HFFc6 (cell line): ENCODE results near the gene ERBB2. TPM values are rescaled to one million over a fixed set of nuclear protein-coding genes. Genes with fewer than 3 reads are reported as not detected.
"Not testable (repeated sequence)": the region's sequence is repeated elsewhere in the genome, so short reads cannot be mapped to it uniquely, and the experiment has no call there.

Experiments
- DNase-seq: peaks from one replicate; pipeline ENCODE4 v3.0.0-alpha.2; 2018
- H3K27ac Mint-ChIP-seq: 2 replicates; pipeline ENCODE4 v1.8.0; 2020; ENCODE audit warnings: mild to moderate bottlenecking, mixed read lengths
- H3K27me3 Mint-ChIP-seq: 2 replicates; pipeline ENCODE4 v1.8.0; 2021; ENCODE audit warnings: mild to moderate bottlenecking, moderate library complexity, mixed read lengths; ENCODE audit not compliant: insufficient read depth
- H3K36me3 Mint-ChIP-seq: 2 replicates; pipeline ENCODE4 v1.8.0; 2021; ENCODE audit warnings: low read depth, mixed read lengths
- H3K4me1 Mint-ChIP-seq: 2 replicates; pipeline ENCODE4 v1.8.0; 2020; ENCODE audit warnings: low read depth, mixed read lengths
- H3K4me3 Mint-ChIP-seq: 2 replicates; pipeline ENCODE4 v1.8.0; 2020; ENCODE audit warnings: mild to moderate bottlenecking, moderate library complexity, mixed read lengths
- H3K9me3 Mint-ChIP-seq: 2 replicates; pipeline ENCODE4 v1.8.0; 2020; ENCODE audit warnings: mild to moderate bottlenecking, mixed read lengths
- total RNA-seq, 6 experiments: library from RNA; stranded (reverse); fragmentation: NEBNext Ultra II Directional; extraction: Animal tissue kit (Norgen Biotek cat#: 25700); gene quantifications; 2 replicates in 1 of 6; 3 replicates in 5 of 6; pipeline ENCODE4 v1.2.3, GENCODE V29; 2021
- TF ChIP-seq, protein P1 (sequence below): fragments of 200-600 bp; sonication (generic); IDR thresholded peaks from 2 replicates; pipeline ENCODE4 v1.5.0; 2021; ENCODE audit warnings: antibody characterized with exemption, mild to moderate bottlenecking

The ERBB2 gene
- total RNA-seq, 6 experiments from 2014 or later = 51.9 to 67.2 (median 61.0) TPM

- TF ChIP-seq, protein P1, sequence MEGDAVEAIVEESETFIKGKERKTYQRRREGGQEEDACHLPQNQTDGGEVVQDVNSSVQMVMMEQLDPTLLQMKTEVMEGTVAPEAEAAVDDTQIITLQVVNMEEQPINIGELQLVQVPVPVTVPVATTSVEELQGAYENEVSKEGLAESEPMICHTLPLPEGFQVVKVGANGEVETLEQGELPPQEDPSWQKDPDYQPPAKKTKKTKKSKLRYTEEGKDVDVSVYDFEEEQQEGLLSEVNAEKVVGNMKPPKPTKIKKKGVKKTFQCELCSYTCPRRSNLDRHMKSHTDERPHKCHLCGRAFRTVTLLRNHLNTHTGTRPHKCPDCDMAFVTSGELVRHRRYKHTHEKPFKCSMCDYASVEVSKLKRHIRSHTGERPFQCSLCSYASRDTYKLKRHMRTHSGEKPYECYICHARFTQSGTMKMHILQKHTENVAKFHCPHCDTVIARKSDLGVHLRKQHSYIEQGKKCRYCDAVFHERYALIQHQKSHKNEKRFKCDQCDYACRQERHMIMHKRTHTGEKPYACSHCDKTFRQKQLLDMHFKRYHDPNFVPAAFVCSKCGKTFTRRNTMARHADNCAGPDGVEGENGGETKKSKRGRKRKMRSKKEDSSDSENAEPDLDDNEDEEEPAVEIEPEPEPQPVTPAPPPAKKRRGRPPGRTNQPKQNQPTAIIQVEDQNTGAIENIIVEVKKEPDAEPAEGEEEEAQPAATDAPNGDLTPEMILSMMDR = no peak
Measured at GRCh38 chr17:39761861-39762496, 62.1 kb downstream of the ERBB2 start.

DNA sequence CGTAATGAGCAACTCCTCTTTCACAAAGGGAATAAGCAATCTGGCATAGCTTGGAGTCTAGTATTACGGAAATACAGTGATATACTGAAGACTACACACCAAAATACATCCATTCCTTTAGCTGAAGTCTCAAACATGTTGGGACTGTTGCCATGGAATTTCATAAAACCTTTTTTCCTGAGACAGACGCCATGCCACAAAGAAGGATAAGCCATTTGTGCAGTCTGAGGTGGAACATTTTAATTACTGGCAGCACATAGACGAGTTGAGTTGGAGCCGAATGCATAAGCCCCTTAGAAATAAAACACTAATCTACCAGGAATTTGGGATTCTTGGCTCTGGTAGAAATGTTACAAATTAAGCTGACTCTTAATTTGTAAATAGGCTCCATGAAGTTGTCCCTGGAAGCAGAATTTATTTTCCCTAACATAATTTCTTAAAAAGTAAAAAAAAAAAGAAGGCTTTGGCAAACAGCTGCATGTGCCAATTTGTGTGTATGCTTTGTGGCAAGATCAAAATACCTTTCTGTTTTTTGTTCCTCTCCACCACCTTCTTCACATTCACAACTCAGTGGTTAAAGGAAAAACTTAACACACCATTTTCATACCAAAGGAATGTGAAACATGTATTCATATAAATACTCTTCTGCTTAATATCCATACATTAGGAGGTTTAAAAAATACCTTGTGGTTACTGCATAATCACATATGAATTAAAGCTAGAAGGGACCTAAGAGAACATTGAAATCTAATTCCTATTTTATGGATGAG, 63.4 kb downstream of the ERBB2 start:
- H3K27me3 Mint-ChIP-seq = peaks cover 49% of the 10 kb centered on the region
- peak; percentile 25 for DNase-seq

More at GRCh38 chr17:39761861-39762496, 62.1 kb downstream of the ERBB2 start:
- peaks cover 12% of the 10 kb centered on the region for H3K9me3 Mint-ChIP-seq
- H3K27me3 Mint-ChIP-seq = peaks cover 49% of the 10 kb centered on the region
- no peak overlapping the region for H3K4me3 Mint-ChIP-seq
- no peak for DNase-seq
- H3K36me3 Mint-ChIP-seq = peaks cover 12% of the 10 kb centered on the region
- no peak overlapping the region for H3K27ac Mint-ChIP-seq
- peaks cover 16% of the 10 kb centered on the region for H3K4me1 Mint-ChIP-seq

DNA sequence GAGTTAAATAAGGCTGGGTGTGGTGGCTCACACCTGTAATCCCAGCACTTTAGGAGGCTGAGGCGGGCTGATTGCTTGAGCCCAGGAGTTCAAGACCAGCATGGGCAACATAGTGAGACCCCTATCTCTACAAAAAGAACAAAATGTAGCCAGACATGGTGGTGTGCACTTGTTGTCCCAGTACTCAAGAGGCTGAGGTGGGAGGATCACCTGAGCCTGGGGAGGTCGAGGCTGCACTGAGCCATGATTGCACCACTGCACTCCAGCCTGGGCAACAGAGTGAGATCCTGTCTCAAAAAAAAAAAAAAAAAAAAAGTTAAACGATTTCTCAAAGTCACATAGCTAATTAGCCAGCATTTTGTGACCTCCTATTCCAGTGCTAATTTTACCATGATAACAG, 64.3 kb downstream of the ERBB2 start:
- peaks cover 12% of the 10 kb centered on the region for H3K9me3 Mint-ChIP-seq
- H3K4me1 Mint-ChIP-seq = peaks cover 16% of the 10 kb centered on the region
- peaks cover 12% of the 10 kb centered on the region for H3K36me3 Mint-ChIP-seq
- H3K27ac Mint-ChIP-seq, DNase-seq, H3K4me3 Mint-ChIP-seq: not testable (repeated sequence)
- peaks cover 52% of the 10 kb centered on the region for H3K27me3 Mint-ChIP-seq

More for the DNA sequence above, 63.4 kb downstream of the ERBB2 start:
- no peak overlapping the region for H3K27ac Mint-ChIP-seq
- H3K4me1 Mint-ChIP-seq = peaks cover 16% of the 10 kb centered on the region
- H3K36me3 Mint-ChIP-seq = peaks cover 12% of the 10 kb centered on the region
- H3K4me3 Mint-ChIP-seq = peak overlapping the region; percentile 7; the same call in 1 of the 2 replicates
- TF ChIP-seq, protein P1 = no peak
- H3K9me3 Mint-ChIP-seq = peaks cover 12% of the 10 kb centered on the region

DNA sequence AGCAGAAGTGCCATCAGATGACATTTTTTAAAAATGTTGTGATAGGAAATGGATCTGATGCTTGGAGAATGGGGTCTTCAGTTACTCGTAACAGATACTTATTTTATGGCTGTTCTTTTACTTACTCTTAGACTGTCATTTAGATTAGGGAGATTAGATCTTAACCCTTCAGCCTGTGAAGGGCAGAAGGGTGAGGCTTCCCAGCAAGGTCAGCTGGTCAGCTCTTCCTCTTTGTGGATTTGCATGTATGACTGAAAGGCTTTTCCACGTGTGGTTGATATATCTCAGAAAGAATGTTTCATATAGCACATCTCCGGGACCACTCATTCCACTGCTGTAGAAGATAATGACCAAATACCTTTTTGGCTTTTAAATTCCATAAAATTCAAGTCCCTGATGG, 65.3 kb downstream of the ERBB2 start:
- peaks cover 21% of the 10 kb centered on the region for H3K4me1 Mint-ChIP-seq
- TF ChIP-seq, protein P1 = no peak
- H3K27ac Mint-ChIP-seq = no peak overlapping the region
- no peak for DNase-seq
- peaks cover 12% of the 10 kb centered on the region for H3K36me3 Mint-ChIP-seq
- H3K4me3 Mint-ChIP-seq = no peak overlapping the region
- peaks cover 45% of the 10 kb centered on the region for H3K27me3 Mint-ChIP-seq
- peaks cover 12% of the 10 kb centered on the region for H3K9me3 Mint-ChIP-seq

DNA sequence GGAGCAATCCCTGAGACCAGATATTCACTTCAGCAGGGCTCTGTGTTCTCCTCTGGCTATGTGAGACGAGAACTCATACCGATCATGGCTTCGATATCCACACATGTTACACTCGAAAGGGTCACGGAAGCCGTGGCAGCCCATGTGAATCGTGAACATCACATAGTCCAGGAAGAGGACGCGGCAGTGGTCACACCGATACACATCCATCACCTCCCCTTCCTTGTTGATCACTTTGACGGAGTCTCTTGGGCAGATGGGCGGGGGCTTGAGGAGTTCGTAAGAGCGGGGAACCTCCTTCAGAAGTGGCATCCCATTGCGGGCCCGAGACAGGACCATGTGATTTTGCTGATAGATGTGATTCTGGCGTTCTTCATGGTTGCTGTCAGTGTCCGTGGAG, 65.9 kb downstream of the ERBB2 start:
- Mint-ChIP-seq H3K4me3 (no peak overlapping the region), H3K27me3 (peaks cover 48% of the 10 kb centered on the region), H3K36me3 (peaks cover 12% of the 10 kb centered on the region), H3K9me3 (peaks cover 12% of the 10 kb centered on the region), H3K4me1 (peaks cover 24% of the 10 kb centered on the region), H3K27ac (no peak overlapping the region)
- no peak for DNase-seq
- TF ChIP-seq, protein P1 = no peak

GRCh38 chr17:39767147-39767546, 67.3 kb downstream of the ERBB2 start:
- TF ChIP-seq, protein P1 = no peak
- no peak overlapping the region for H3K4me3 Mint-ChIP-seq
- no peak overlapping the region for H3K27ac Mint-ChIP-seq
- H3K36me3 Mint-ChIP-seq = peaks cover 12% of the 10 kb centered on the region
- peaks cover 49% of the 10 kb centered on the region for H3K27me3 Mint-ChIP-seq
- H3K9me3 Mint-ChIP-seq = peaks cover 12% of the 10 kb centered on the region
- peaks cover 24% of the 10 kb centered on the region for H3K4me1 Mint-ChIP-seq
- no peak for DNase-seq
